Measurements from ENCODE around the gene FMO5. TPM values are rescaled to one million over a fixed set of nuclear protein-coding genes. Genes with fewer than 3 reads are reported as not detected.
A peak's percentile ranks its signal among the peaks of the same experiment; 100 is the strongest.
"Not testable (repeated sequence)": the region's sequence is repeated elsewhere in the genome, so short reads cannot be mapped to it uniquely, and the experiment has no call there.

FMO5 gene
- total RNA-seq, 2 experiments from 2014 or later = 0.60 to 0.86 TPM

- Mint-ChIP-seq H3K4me3 (peak overlapping the region; percentile 99), H3K27ac (peak overlapping the region; percentile 82), H3K36me3 (peaks cover 20% of the 10 kb centered on the region), H3K4me1 (peaks cover 26% of the 10 kb centered on the region), H3K27me3 (no peaks in the 10 kb centered on the region), H3K9me3 (no peaks in the 10 kb centered on the region)
- no peak for ATAC-seq (ENCODE audit: low read depth)
- POLR2A ChIA-PET = interaction anchor here (0.8 to 1.8 kb wide), 4 partner anchors 10 to 92 kb away, joined by 3 to 11 read pairs (median 7); partner anchors contain the start of gene CHD1L
- DNase-seq = no peak
These were observed 53.6 kb downstream of the FMO5 start for GRCh38 chr1:147171399-147172167.

GRCh38 chr1:147169840-147170674 is 55.1 kb downstream of the FMO5 start:
- Mint-ChIP-seq H3K4me3 (peak overlapping the region; percentile 99), H3K36me3 (peaks cover 14% of the 10 kb centered on the region), H3K9me3 (no peaks in the 10 kb centered on the region), H3K4me1 (peaks cover 26% of the 10 kb centered on the region), H3K27me3 (no peaks in the 10 kb centered on the region), H3K27ac (no peak overlapping the region)
- ATAC-seq (ENCODE audit: low read depth) (no peak), DNase-seq (no peak)
- POLR2A ChIA-PET = no interaction called here

GRCh38 chr1:147169171-147169570 is 56.0 kb downstream of the FMO5 start:
- DNase-seq (no peak), ATAC-seq (ENCODE audit: low read depth) (no peak)
- peaks cover 11% of the 10 kb centered on the region for H3K36me3 Mint-ChIP-seq
- POLR2A ChIA-PET = no interaction called here
- peaks cover 25% of the 10 kb centered on the region for H3K4me1 Mint-ChIP-seq
- H3K27me3 Mint-ChIP-seq = no peaks in the 10 kb centered on the region
- H3K4me3 Mint-ChIP-seq = no peak overlapping the region
- no peaks in the 10 kb centered on the region for H3K9me3 Mint-ChIP-seq
- no peak overlapping the region for H3K27ac Mint-ChIP-seq

DNA sequence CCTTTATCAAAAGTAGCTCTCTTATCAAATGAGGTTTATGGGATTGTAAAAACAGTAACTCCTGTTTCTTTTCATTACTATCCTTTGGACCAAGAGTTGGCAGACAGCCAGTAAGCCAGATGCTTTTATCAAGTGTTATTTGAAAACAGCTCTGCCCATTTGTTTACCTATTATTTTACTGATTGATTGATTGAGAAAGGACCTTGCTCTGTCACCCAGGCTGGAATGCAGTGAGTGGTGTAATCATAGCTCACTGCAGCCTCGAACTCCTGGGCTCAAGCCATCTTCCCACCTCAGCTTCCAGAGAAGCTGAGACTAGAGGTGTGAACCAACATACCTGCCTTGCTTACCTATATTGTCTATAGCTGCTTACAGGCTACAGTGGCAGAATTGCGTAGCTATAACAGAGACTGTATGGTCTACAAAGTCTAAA is 56.5 kb downstream of the FMO5 start:
- Mint-ChIP-seq H3K4me3 (no peak overlapping the region), H3K36me3 (peaks cover 10% of the 10 kb centered on the region), H3K9me3 (no peaks in the 10 kb centered on the region), H3K27me3 (no peaks in the 10 kb centered on the region), H3K4me1 (peaks cover 22% of the 10 kb centered on the region), H3K27ac (no peak overlapping the region)
- DNase-seq = no peak
- POLR2A ChIA-PET = interaction anchor here (0.8 kb wide), 1 partner anchor 84 kb away, joined by 4 read pairs; no protein-coding TSS in a partner anchor
- no peak for ATAC-seq (ENCODE audit: low read depth)

- Mint-ChIP-seq H3K36me3 (peaks cover 6% of the 10 kb centered on the region), H3K27ac (no peak overlapping the region), H3K4me1 (peaks cover 14% of the 10 kb centered on the region), H3K9me3 (no peaks in the 10 kb centered on the region), H3K4me3 (no peak overlapping the region), H3K27me3 (no peaks in the 10 kb centered on the region)
- ATAC-seq (ENCODE audit: low read depth) (no peak), DNase-seq (no peak)
- POLR2A ChIA-PET = no interaction called here
These were observed 57.8 kb downstream of the FMO5 start for GRCh38 chr1:147167365-147167764.

DNA sequence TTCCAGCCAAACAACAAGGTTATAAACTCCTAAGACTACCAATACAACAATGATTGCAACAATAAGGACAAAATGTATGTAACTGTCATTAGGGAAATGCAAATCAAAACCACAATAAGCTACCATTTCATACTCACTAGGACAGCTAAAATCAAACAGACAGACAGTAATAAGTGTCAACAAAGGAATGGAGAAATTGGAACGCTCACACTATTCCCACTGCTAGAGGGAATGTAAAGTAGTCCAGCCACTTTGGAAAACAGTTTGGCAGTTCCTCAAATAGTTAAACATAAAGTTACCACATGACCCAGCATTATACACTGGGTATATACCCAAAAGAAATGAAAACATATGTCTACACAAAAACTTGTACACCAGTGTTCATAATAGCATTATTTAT is 62.1 kb downstream of the FMO5 start:
- peaks cover 29% of the 10 kb centered on the region for H3K36me3 Mint-ChIP-seq

DNA sequence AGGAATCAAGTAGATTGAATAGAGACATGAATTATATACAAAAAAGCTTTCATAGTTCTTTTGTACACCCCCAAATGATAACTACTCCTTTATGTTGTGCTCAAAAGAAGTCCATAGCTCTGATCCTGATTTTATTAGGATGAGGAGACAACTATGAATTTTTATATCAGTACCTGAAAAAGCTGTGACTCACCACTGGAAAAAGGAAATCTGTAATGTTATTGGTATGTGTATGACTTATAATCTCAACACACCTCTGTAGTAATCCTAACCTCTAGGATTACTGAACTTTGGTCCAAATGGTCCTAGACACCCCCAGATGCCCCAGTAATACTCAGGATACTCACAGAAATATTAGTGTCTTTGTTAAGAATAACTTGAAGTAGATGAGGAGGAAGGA is 63.0 kb downstream of the FMO5 start:
- Mint-ChIP-seq H3K27ac (no peak overlapping the region), H3K27me3 (no peaks in the 10 kb centered on the region), H3K36me3 (peaks cover 33% of the 10 kb centered on the region), H3K4me1 (no peaks in the 10 kb centered on the region), H3K9me3 (no peaks in the 10 kb centered on the region), H3K4me3 (no peak overlapping the region)
- POLR2A ChIA-PET = interaction anchor here (1.5 kb wide), 1 partner anchor 10 kb away, joined by 4 read pairs; no protein-coding TSS in a partner anchor
- no peak for DNase-seq
- no peak for ATAC-seq (ENCODE audit: low read depth)

More for the DNA sequence above, 62.1 kb downstream of the FMO5 start:
- ATAC-seq (ENCODE audit: low read depth) (no peak), DNase-seq (no peak)
- Mint-ChIP-seq H3K4me3 (no peak overlapping the region), H3K4me1 (no peaks in the 10 kb centered on the region), H3K9me3 (no peaks in the 10 kb centered on the region), H3K27me3 (no peaks in the 10 kb centered on the region), H3K27ac (no peak overlapping the region)
- POLR2A ChIA-PET = no interaction called here

- H3K27me3 Mint-ChIP-seq; H3K4me3 Mint-ChIP-seq; DNase-seq; H3K9me3 Mint-ChIP-seq; H3K4me1 Mint-ChIP-seq; POLR2A ChIA-PET; ATAC-seq (ENCODE audit: low read depth); H3K27ac Mint-ChIP-seq: not testable (repeated sequence)
- H3K36me3 Mint-ChIP-seq = peaks cover 35% of the 10 kb centered on the region
These were observed 68.0 kb downstream of the FMO5 start for GRCh38 chr1:147157116-147157515.

GRCh38 chr1:147156642-147157041 is 68.5 kb downstream of the FMO5 start:
- no peak overlapping the region for H3K4me3 Mint-ChIP-seq
- H3K9me3 Mint-ChIP-seq = no peaks in the 10 kb centered on the region
- no peak for DNase-seq
- no peaks in the 10 kb centered on the region for H3K27me3 Mint-ChIP-seq
- POLR2A ChIA-PET = no interaction called here
- H3K27ac Mint-ChIP-seq = no peak overlapping the region
- peaks cover 33% of the 10 kb centered on the region for H3K36me3 Mint-ChIP-seq
- H3K4me1 Mint-ChIP-seq = peaks cover 1% of the 10 kb centered on the region
- no peak for ATAC-seq (ENCODE audit: low read depth)

DNA sequence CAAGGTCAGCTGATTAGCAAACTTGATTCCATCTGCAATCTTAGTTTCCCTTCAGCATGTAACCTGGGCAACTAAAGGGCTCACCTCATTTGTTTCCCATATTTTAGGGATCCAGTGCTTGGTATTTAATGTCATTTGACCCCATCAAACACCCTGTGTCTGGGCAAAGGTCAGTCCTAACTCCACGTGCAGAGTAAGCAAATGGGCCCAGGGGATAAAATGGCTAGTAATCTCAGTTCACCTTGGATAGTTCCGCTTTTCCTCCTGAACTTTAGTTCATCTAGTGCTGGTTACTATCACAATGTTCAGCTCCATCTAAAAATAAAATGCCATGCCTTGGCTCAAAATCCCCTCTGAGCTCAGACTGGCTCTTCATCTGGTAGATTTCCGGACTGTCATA is 72.4 kb downstream of the FMO5 start:
- Mint-ChIP-seq H3K4me1 (peaks cover 1% of the 10 kb centered on the region), H3K27ac (no peak overlapping the region), H3K9me3 (no peaks in the 10 kb centered on the region), H3K4me3 (no peak overlapping the region), H3K36me3 (peaks cover 15% of the 10 kb centered on the region), H3K27me3 (peaks cover 4% of the 10 kb centered on the region)
- no peak for ATAC-seq (ENCODE audit: low read depth)
- DNase-seq = no peak
- POLR2A ChIA-PET = no interaction called here

- no peak for ATAC-seq (ENCODE audit: low read depth)
- no peak for DNase-seq
- no peak overlapping the region for H3K4me3 Mint-ChIP-seq
- H3K27me3 Mint-ChIP-seq = peaks cover 4% of the 10 kb centered on the region
- H3K9me3 Mint-ChIP-seq = no peaks in the 10 kb centered on the region
- peaks cover 10% of the 10 kb centered on the region for H3K36me3 Mint-ChIP-seq
- no peak overlapping the region for H3K27ac Mint-ChIP-seq
- H3K4me1 Mint-ChIP-seq = peaks cover 1% of the 10 kb centered on the region
- POLR2A ChIA-PET = no interaction called here
These were observed 73.9 kb downstream of the FMO5 start for GRCh38 chr1:147151244-147151643.

DNA sequence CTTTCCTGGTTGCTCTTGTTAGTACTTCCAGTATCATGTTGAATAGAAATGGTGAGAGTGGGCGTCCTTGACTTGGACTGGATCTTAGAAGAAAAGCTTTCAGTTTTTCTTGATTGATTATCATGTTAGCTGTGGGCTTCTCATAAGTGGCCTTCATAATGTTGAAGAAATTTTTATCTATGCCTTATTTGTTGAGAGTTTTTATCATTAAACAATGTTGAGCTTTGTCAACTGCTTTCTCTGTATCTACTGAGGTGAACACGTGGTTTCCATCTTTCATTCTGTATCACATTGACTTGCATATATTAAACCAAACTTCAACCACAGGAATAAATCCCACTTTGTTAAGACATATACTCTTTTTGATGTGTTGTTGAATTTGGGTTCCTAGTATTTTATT is 82.3 kb downstream of the FMO5 start:
- Mint-ChIP-seq H3K27me3 (peaks cover 53% of the 10 kb centered on the region), H3K27ac (no peak overlapping the region), H3K4me1 (no peaks in the 10 kb centered on the region), H3K9me3 (no peaks in the 10 kb centered on the region), H3K36me3 (no peaks in the 10 kb centered on the region), H3K4me3 (no peak overlapping the region)
- POLR2A ChIA-PET = no interaction called here
- no peak for DNase-seq
- no peak for ATAC-seq (ENCODE audit: low read depth)
